Spinal cord (tissue), 10 donors: ENCODE data around the gene S1PR2. TPM values are rescaled to one million over a fixed set of nuclear protein-coding genes. Genes with fewer than 3 reads are reported as not detected.
"Not testable (repeated sequence)": the region's sequence is repeated elsewhere in the genome, so short reads cannot be mapped to it uniquely, and the experiment has no call there.

Source experiments
- DNase-seq, 6 donors: peaks; one replicate each; pipeline versions ENCODE4 v3.0.0 to v3.0.0-alpha.2; 2013 to 2015; ENCODE audit warnings: low spot score in 6 of 6, low read depth in 4 of 6
- H3K27ac ChIP-seq: one replicate; pipeline ENCODE4 v1.5.1; 2013; ENCODE audit warnings: low read depth, low read length, control low read depth
- H3K27me3 ChIP-seq: one replicate; pipeline ENCODE4 v1.6.1; 2013; ENCODE audit warnings: low read length; ENCODE audit not compliant: control insufficient read depth, insufficient read depth
- H3K36me3 ChIP-seq: one replicate; pipeline ENCODE4 v1.6.1; 2013; ENCODE audit warnings: low read length; ENCODE audit not compliant: control insufficient read depth, insufficient read depth
- H3K4me1 ChIP-seq: one replicate; pipeline ENCODE4 v1.6.1; 2013; ENCODE audit warnings: low read length; ENCODE audit not compliant: control insufficient read depth, insufficient read depth
- H3K4me3 ChIP-seq: one replicate; pipeline ENCODE4 v1.5.1; 2013; ENCODE audit warnings: low read depth, low read length, control low read depth
- H3K9me3 ChIP-seq: one replicate; pipeline ENCODE4 v1.6.1; 2013; ENCODE audit warnings: low read length; ENCODE audit not compliant: control insufficient read depth, insufficient read depth
- WGBS: methylation state at CpG from one replicate; pipeline ENCODE4 v1.1.5; 2013; ENCODE audit warnings: missing lambda C conversion rate; ENCODE audit not compliant: insufficient coverage; 5-methylcytosine and 5-hydroxymethylcytosine counted together
- polyA plus RNA-seq, 2 donors: library from polyadenylated mRNA; unstranded; fragments of 120-200 nt; gene quantifications; one replicate each; pipeline ENCODE4 v1.2.1, GENCODE V29; 2013; ENCODE audit not compliant: insufficient read length in 2 of 2
- small RNA-seq: library from RNA; depleted of rRNA; stranded (forward); fragments of <200 nt; gene quantifications from one replicate; pipeline ENCODE3, GENCODE V24; 2014; ENCODE audit warnings: low replicate concordance
- total RNA-seq, 2 donors: library from RNA; depleted of rRNA in 1 of 2; stranded (reverse); fragments of 120-200 nt in 1 of 2; fragments of >200 nt in 1 of 2; gene quantifications; one replicate each; pipeline versions ENCODE4 v1.2.3 to v1.2.4, GENCODE V29; 2013 to 2014
- donor health status: healthy.

The S1PR2 gene
- total and polyA plus RNA-seq, 4 donors = 4.4 to 8.2 (median 5.9) TPM

DNA sequence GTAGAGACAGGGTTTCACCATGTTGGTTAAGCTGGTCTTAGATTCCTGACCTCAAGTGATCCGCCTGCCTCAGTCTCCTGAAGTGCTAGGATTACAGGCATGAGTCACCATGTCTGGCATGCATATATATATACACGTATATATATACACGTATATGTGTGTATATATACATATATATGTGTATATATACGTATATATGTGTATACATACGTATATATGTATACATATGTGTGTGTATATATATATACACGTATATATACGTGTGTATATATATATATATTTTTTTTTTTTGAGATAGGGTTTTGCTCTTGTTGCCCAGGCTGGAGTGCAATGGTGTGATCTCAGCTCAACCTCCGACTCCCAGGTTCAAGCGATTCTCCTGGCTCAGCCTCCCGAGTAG lies 48.3 kb downstream of the S1PR2 start:
- no peaks in the 10 kb centered on the region for H3K27me3 ChIP-seq
- DNase-seq = no peak
- WGBS = no CpG with 5 or more reads among the region's 10 CpGs
- no peak overlapping the region for H3K4me3 ChIP-seq
- H3K36me3 ChIP-seq = peaks cover 66% of the 10 kb centered on the region
- H3K4me1 ChIP-seq = no peaks in the 10 kb centered on the region
- H3K9me3 ChIP-seq = no peaks in the 10 kb centered on the region
- no peak overlapping the region for H3K27ac ChIP-seq

DNA sequence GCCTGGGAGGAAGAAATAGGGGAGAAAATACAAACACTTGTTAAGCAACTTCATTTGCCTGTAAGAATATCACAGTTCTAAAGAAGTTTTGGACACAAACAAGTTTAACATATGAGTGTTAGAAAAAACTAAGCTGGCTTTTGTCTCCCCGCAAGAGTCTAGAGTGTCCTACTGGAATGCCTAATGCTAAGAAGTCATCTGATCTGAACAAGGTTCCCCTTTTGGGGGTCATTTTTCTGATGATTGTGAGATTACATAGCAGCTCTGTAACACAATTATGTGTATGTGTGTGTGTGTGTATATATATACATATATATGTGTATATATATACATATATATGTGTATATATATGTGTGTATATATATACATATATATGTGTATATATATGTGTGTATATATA lies 49.1 kb downstream of the S1PR2 start:
- no peaks in the 10 kb centered on the region for H3K4me1 ChIP-seq
- no peaks in the 10 kb centered on the region for H3K9me3 ChIP-seq
- no peak overlapping the region for H3K4me3 ChIP-seq
- H3K36me3 ChIP-seq = peaks cover 61% of the 10 kb centered on the region
- no peak overlapping the region for H3K27ac ChIP-seq
- 67% methylated on average over 1 of the region's 1 CpG for WGBS
- no peak for DNase-seq
- no peaks in the 10 kb centered on the region for H3K27me3 ChIP-seq

DNA sequence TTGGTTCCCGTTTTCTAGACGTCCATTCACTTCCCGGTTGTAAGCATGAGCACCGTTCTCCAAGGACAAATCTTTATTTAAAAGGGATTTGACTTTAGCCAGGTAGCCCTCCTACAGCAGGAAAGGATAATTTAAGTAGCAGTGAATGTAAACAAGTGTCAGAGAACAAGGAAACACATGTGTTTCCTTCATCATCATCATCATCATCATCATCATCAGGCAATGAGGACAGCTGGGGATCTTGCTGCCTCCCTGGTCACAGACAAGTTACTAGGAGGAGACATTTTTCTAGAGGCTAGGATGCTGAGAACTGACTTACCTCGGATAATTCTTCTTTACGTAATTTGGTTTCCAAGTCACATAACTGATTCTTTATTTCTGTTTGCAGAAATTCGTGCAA lies 50.7 kb downstream of the S1PR2 start:
- no peaks in the 10 kb centered on the region for H3K27me3 ChIP-seq
- H3K4me3 ChIP-seq = no peak overlapping the region
- DNase-seq = no peak
- peaks cover 52% of the 10 kb centered on the region for H3K36me3 ChIP-seq
- H3K4me1 ChIP-seq = no peaks in the 10 kb centered on the region
- no CpG with 5 or more reads among the region's 7 CpGs for WGBS
- H3K9me3 ChIP-seq = no peaks in the 10 kb centered on the region
- no peak overlapping the region for H3K27ac ChIP-seq

DNA sequence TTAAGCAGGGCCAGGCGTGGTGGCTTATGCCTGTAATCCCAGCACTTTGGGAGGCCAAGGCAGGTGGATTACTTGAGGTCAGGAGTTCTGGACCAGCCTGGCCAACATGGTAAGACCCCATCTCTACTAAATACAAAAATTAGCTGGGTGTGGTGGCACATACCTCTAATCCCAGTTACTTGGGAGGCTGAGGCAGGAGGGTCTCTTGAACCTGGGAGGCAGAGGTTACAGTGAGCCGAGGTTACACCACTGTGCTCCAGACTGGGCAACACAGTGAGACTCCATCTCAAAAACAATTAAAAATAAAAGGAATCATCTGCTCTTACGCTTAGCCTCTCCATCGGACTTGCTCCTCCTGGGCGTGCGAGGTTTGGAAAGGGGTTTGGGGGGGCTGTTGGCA lies 51.1 kb downstream of the S1PR2 start:
- not testable (repeated sequence) for H3K9me3 ChIP-seq, DNase-seq, H3K4me3 ChIP-seq, H3K27ac ChIP-seq, H3K4me1 ChIP-seq, H3K27me3 ChIP-seq
- peaks cover 54% of the 10 kb centered on the region for H3K36me3 ChIP-seq
- 95% methylated on average over 3 of the region's 6 CpGs for WGBS

DNA sequence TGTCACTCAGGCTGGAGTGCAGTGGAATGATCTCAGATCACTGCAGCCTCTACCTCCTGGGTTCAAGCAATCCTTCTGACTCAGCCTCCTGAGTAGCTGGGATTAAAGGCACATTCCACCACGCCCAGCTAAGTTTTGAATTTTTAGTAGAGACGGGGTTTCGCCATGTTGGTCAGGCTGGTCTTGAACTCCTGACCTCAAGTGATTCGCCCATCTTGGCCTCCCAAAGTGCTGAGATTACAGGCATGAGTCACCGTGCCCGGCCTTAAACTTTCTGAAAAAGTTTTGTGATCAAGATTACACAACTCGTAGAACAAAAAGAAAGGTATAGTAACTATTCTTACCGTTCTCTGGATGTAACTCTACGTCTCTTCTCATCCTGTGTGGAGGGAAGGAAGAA lies 57.6 kb downstream of the S1PR2 start:
- Histone ChIP-seq H3K9me3 (no peaks in the 10 kb centered on the region), H3K4me3 (no peak overlapping the region), H3K27me3 (no peaks in the 10 kb centered on the region), H3K27ac (no peak overlapping the region), H3K4me1 (no peaks in the 10 kb centered on the region), H3K36me3 (peaks cover 76% of the 10 kb centered on the region)
- 98% methylated on average over 6 of the region's 9 CpGs for WGBS
- DNase-seq = no peak

Small RNAs within 50 kb of the gene (small RNA-seq; reads per million reads assigned to genes)
- not detected for gene MIR4322

Other genes starting within 250 kb of the S1PR2 start
- gene COL5A3, start 220.8 kb downstream of the S1PR2 start, total RNA-seq = 10 to 100 TPM; 11.6 to 18.1 TPM
- 10 to 100 TPM in 1 of 2 donors, 1 to 10 TPM in 1; 7.8 to 17.8 TPM for gene COL5A3, start 220.8 kb downstream of the S1PR2 start, polyA plus RNA-seq
- gene RDH8, start 217.8 kb downstream of the S1PR2 start, total RNA-seq = not detected
- not detected for gene RDH8, start 217.8 kb downstream of the S1PR2 start, polyA plus RNA-seq
- 10 to 100 TPM; 13.1 to 35.3 TPM for gene SHFL, start 145.0 kb downstream of the S1PR2 start, total RNA-seq
- 10 to 100 TPM; 35.1 to 45.9 TPM for gene SHFL, start 145.0 kb downstream of the S1PR2 start, polyA plus RNA-seq
- under 1 TPM; 0.30 to 0.72 TPM for gene ANGPTL6, start 128.7 kb downstream of the S1PR2 start, total RNA-seq
- under 1 TPM; 0.62 to 0.72 TPM for gene ANGPTL6, start 128.7 kb downstream of the S1PR2 start, polyA plus RNA-seq
- 10 to 100 TPM; 16.0 to 23.9 TPM for gene PPAN, start 125.0 kb downstream of the S1PR2 start, total RNA-seq
- 10 to 100 TPM; 33.1 to 43.3 TPM for gene PPAN, start 125.0 kb downstream of the S1PR2 start, polyA plus RNA-seq
- 1 to 10 TPM; 2.8 to 4.6 TPM for gene P2RY11, start 119.6 kb downstream of the S1PR2 start, total RNA-seq
- gene P2RY11, start 119.6 kb downstream of the S1PR2 start, polyA plus RNA-seq = 10 to 100 TPM; 19.6 to 25.2 TPM
- gene EIF3G, start 111.4 kb downstream of the S1PR2 start, total RNA-seq = 100 to 1,000 TPM; 104 to 198 TPM
- 100 to 1,000 TPM; 149 to 174 TPM for gene EIF3G, start 111.4 kb downstream of the S1PR2 start, polyA plus RNA-seq
- 10 to 100 TPM; 30.3 to 39.9 TPM for gene DNMT1, start 36.4 kb downstream of the S1PR2 start, total RNA-seq
- 100 to 1,000 TPM in 1 of 2 donors, 10 to 100 TPM in 1; 96.7 to 114 TPM for gene DNMT1, start 36.4 kb downstream of the S1PR2 start, polyA plus RNA-seq
- 10 to 100 TPM; 13.7 to 35.5 TPM for gene MRPL4, start 20.9 kb upstream of the S1PR2 start, total RNA-seq
- 10 to 100 TPM; 56.2 to 59.7 TPM for gene MRPL4, start 20.9 kb upstream of the S1PR2 start, polyA plus RNA-seq
- 10 to 100 TPM in 1 of 2 donors, 1 to 10 TPM in 1; 5.7 to 10.4 TPM for gene ICAM1, start 39.8 kb upstream of the S1PR2 start, total RNA-seq
- gene ICAM1, start 39.8 kb upstream of the S1PR2 start, polyA plus RNA-seq = 1 to 10 TPM; 2.5 to 3.0 TPM
- 1 to 10 TPM; 1.1 to 1.8 TPM for gene ICAM4, start 55.6 kb upstream of the S1PR2 start, total RNA-seq
- under 1 TPM in 1 of 2 donors, not detected in 1; 0.42 TPM for gene ICAM4, start 55.6 kb upstream of the S1PR2 start, polyA plus RNA-seq
- 1 to 10 TPM; 1.4 to 1.8 TPM for gene ICAM5, start 58.6 kb upstream of the S1PR2 start, total RNA-seq
- gene ICAM5, start 58.6 kb upstream of the S1PR2 start, polyA plus RNA-seq = 1 to 10 TPM; 3.2 to 3.7 TPM
- gene ZGLP1, start 78.5 kb upstream of the S1PR2 start, total RNA-seq = 1 to 10 TPM; 1.6 to 9.5 TPM
- gene ZGLP1, start 78.5 kb upstream of the S1PR2 start, polyA plus RNA-seq = 10 to 100 TPM; 11.0 to 15.7 TPM
- gene FDX2, start 84.7 kb upstream of the S1PR2 start, total RNA-seq = 10 to 100 TPM; 15.0 to 30.4 TPM
- 10 to 100 TPM; 37.3 to 45.3 TPM for gene FDX2, start 84.7 kb upstream of the S1PR2 start, polyA plus RNA-seq
- 1 to 10 TPM; 5.4 to 8.7 TPM for gene RAVER1, start 102.2 kb upstream of the S1PR2 start, total RNA-seq
- 10 to 100 TPM; 32.5 to 42.3 TPM for gene RAVER1, start 102.2 kb upstream of the S1PR2 start, polyA plus RNA-seq
- gene ICAM3, start 108.3 kb upstream of the S1PR2 start, total RNA-seq = 1 to 10 TPM; 5.5 to 8.7 TPM
- 1 to 10 TPM; 3.8 to 4.4 TPM for gene ICAM3, start 108.3 kb upstream of the S1PR2 start, polyA plus RNA-seq
- 10 to 100 TPM; 44.5 to 94.4 TPM for gene TYK2, start 149.2 kb upstream of the S1PR2 start, total RNA-seq
- gene TYK2, start 149.2 kb upstream of the S1PR2 start, polyA plus RNA-seq = 100 to 1,000 TPM; 108 to 153 TPM
- gene CDC37, start 172.2 kb upstream of the S1PR2 start, total RNA-seq = 100 to 1,000 TPM in 1 of 2 donors, 10 to 100 TPM in 1; 47.4 to 164 TPM
- 100 to 1,000 TPM; 151 to 191 TPM for gene CDC37, start 172.2 kb upstream of the S1PR2 start, polyA plus RNA-seq
- gene PDE4A, start 189.2 kb upstream of the S1PR2 start, total RNA-seq = 10 to 100 TPM in 1 of 2 donors, 1 to 10 TPM in 1; 4.2 to 10.8 TPM
- 10 to 100 TPM; 25.7 to 28.4 TPM for gene PDE4A, start 189.2 kb upstream of the S1PR2 start, polyA plus RNA-seq